ENCODE results near the gene MEGF11.

DNA sequence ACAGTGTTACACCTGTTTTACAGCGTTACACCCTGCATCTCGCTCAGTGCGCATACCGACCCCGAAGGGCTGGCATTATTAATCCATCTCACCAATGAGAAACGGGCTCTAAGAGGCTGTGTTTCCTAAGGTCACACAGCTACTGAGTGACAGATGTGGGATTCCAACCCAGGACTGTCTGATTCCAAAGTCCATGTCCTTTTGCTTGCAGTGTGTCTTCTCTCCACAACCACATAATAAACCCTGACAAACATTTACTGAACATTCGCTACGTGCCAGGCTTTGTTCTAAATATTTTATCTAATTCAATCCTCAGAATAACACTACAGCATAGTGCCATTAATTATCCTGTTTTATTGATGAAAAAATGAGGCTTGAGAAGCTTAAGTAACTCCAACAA is 305.2 kb downstream of the MEGF11 start:
- no peak for TF ChIP-seq POLR2A (IDR thresholded peaks at IDR 0.05)
- TF ChIP-seq, protein P1, sequence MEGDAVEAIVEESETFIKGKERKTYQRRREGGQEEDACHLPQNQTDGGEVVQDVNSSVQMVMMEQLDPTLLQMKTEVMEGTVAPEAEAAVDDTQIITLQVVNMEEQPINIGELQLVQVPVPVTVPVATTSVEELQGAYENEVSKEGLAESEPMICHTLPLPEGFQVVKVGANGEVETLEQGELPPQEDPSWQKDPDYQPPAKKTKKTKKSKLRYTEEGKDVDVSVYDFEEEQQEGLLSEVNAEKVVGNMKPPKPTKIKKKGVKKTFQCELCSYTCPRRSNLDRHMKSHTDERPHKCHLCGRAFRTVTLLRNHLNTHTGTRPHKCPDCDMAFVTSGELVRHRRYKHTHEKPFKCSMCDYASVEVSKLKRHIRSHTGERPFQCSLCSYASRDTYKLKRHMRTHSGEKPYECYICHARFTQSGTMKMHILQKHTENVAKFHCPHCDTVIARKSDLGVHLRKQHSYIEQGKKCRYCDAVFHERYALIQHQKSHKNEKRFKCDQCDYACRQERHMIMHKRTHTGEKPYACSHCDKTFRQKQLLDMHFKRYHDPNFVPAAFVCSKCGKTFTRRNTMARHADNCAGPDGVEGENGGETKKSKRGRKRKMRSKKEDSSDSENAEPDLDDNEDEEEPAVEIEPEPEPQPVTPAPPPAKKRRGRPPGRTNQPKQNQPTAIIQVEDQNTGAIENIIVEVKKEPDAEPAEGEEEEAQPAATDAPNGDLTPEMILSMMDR (IDR thresholded peaks at IDR 0.05): no peak
